Measurements from ENCODE around the gene CCHCR1.

The CCHCR1 gene

GRCh38 chr6:31125586-31126363 is 31.8 kb downstream of the CCHCR1 start:
- DNase-seq, result no peak

GRCh38 chr6:31125162-31125561 is 32.4 kb downstream of the CCHCR1 start:
- DNase-seq, result no peak

- DNase-seq, result no peak
Observed at GRCh38 chr6:31122791-31123706, 34.6 kb downstream of the CCHCR1 start.

GRCh38 chr6:31121131-31121790 is 36.3 kb downstream of the CCHCR1 start:
- no peak for DNase-seq

- no peak for DNase-seq
Observed at GRCh38 chr6:31120151-31120915, 37.3 kb downstream of the CCHCR1 start, which contains the start of gene CDSN. TSS of gene CDSN (minus strand) at chr6:31120446. CDS start at chr6:31120419, 27 bp downstream.

GRCh38 chr6:31118178-31118577 is 39.4 kb downstream of the CCHCR1 start:
- DNase-seq, result no peak

GRCh38 chr6:31116661-31117385 is 40.8 kb downstream of the CCHCR1 start:
- DNase-seq, result no peak

GRCh38 chr6:31115941-31116560 is 41.6 kb downstream of the CCHCR1 start:
- DNase-seq, result no peak

GRCh38 chr6:31114970-31115849 is 42.4 kb downstream of the CCHCR1 start:
- DNase-seq, result no peak

GRCh38 chr6:31114541-31114878 is 43.1 kb downstream of the CCHCR1 start, which contains the start of gene PSORS1C1:
TSS of gene PSORS1C1 (plus strand) at chr6:31114800. CDS start at chr6:31129633, 14,833 bp downstream.
- DNase-seq, result no peak

GRCh38 chr6:31113861-31114540 is 43.6 kb downstream of the CCHCR1 start:
- no peak for DNase-seq

GRCh38 chr6:31112478-31112877 is 45.1 kb downstream of the CCHCR1 start, which contains the start of gene C6orf15:
TSS of gene C6orf15 (minus strand) at chr6:31112575. CDS start at chr6:31112555, 20 bp downstream.
- DNase-seq, result no peak

GRCh38 chr6:31111712-31112111 is 45.9 kb downstream of the CCHCR1 start:
- no peak for DNase-seq

GRCh38 chr6:31110825-31111582 is 46.6 kb downstream of the CCHCR1 start:
- no peak for DNase-seq

GRCh38 chr6:31107052-31107451 is 50.5 kb downstream of the CCHCR1 start:
- no peak for DNase-seq

GRCh38 chr6:31103136-31103535 is 54.5 kb downstream of the CCHCR1 start:
- no peak for DNase-seq

GRCh38 chr6:31098449-31098938 is 59.1 kb downstream of the CCHCR1 start:
- DNase-seq, result no peak

- DNase-seq, result no peak
Observed at GRCh38 chr6:31096656-31097055, 60.9 kb downstream of the CCHCR1 start.

GRCh38 chr6:31096215-31096614 is 61.4 kb downstream of the CCHCR1 start:
- no peak for DNase-seq
